HG03108 (cell line): ENCODE measurements around the gene KCNE4.

Experiments
- ATAC-seq: cut with Tn5 transposase; IDR thresholded peaks from one replicate; pipeline ENCODE4 v1.9.1; 2021; ENCODE audit warnings: moderate library complexity; ENCODE audit not compliant: unreplicated experiment

Gene KCNE4

GRCh38 chr2:223040527-223040926 lies 11.5 kb upstream of the KCNE4 start:
- no peak for ATAC-seq

- ATAC-seq, result no peak
Observed at GRCh38 chr2:223041527-223042109, 10.4 kb upstream of the KCNE4 start.

- ATAC-seq, result no peak
Observed at GRCh38 chr2:223042284-223042683, 9.7 kb upstream of the KCNE4 start.

- no peak for ATAC-seq
Observed at GRCh38 chr2:223042704-223043118, 9.3 kb upstream of the KCNE4 start.

- no peak for ATAC-seq
Observed at GRCh38 chr2:223043164-223043941, 8.6 kb upstream of the KCNE4 start.

- ATAC-seq, result no peak
Observed at GRCh38 chr2:223044092-223044836, 7.7 kb upstream of the KCNE4 start.

- ATAC-seq, result no peak
Observed at GRCh38 chr2:223044916-223045700, 6.9 kb upstream of the KCNE4 start.

- no peak for ATAC-seq
Observed at GRCh38 chr2:223046470-223047040, 5.4 kb upstream of the KCNE4 start.

- no peak for ATAC-seq
Observed at GRCh38 chr2:223047260-223047761, 4.7 kb upstream of the KCNE4 start.

GRCh38 chr2:223048519-223048918 lies 3.5 kb upstream of the KCNE4 start:
- ATAC-seq, result no peak

- ATAC-seq, result no peak
Observed at GRCh38 chr2:223049356-223049755, 2.6 kb upstream of the KCNE4 start.

GRCh38 chr2:223050188-223050587 lies 1.8 kb upstream of the KCNE4 start:
- no peak for ATAC-seq

GRCh38 chr2:223050900-223051504 lies 988 bp upstream of the KCNE4 start:
- no peak for ATAC-seq

GRCh38 chr2:223052548-223053483 lies 826 bp downstream of the KCNE4 start:
- ATAC-seq, result no peak

- no peak for ATAC-seq
Observed at GRCh38 chr2:223053484-223054192, 1.6 kb downstream of the KCNE4 start.

GRCh38 chr2:223054193-223054781 lies 2.3 kb downstream of the KCNE4 start:
- no peak for ATAC-seq

- ATAC-seq, result no peak
Observed at GRCh38 chr2:223055140-223055539, 3.1 kb downstream of the KCNE4 start.

- no peak for ATAC-seq
Observed at GRCh38 chr2:223055836-223056235, 3.8 kb downstream of the KCNE4 start.
